ENCODE measurements around the gene PAPPA2. TPM values are rescaled to one million over a fixed set of nuclear protein-coding genes. Genes with fewer than 3 reads are reported as not detected.

The PAPPA2 gene
- total and polyA plus RNA-seq, 10 of the 15 experiments (the other 5 are each of a cell fraction or from before 2014, with no cell fraction given) = under 0.01 to 0.06 (median 0.03) TPM; not detected in 7

- no peak overlapping the region for H3K27ac ChIP-seq (ENCODE audit: control insufficient read depth, insufficient read depth)
- TF ChIP-seq MXI1 (IDR thresholded peaks at IDR 0.05; ENCODE audit: low read depth, low read length) = no peak
- no peak for TF ChIP-seq IRF3 (IDR thresholded peaks at IDR 0.05)
- TF ChIP-seq DPF2 (IDR thresholded peaks at IDR 0.05) = no peak
- TF ChIP-seq ZNF592 (IDR thresholded peaks at IDR 0.05) = no peak
- no peak for TF ChIP-seq SIX5 (IDR thresholded peaks at IDR 0.05; ENCODE audit: low read depth, low read length, severe bottlenecking)
- TF ChIP-seq, protein P1, sequence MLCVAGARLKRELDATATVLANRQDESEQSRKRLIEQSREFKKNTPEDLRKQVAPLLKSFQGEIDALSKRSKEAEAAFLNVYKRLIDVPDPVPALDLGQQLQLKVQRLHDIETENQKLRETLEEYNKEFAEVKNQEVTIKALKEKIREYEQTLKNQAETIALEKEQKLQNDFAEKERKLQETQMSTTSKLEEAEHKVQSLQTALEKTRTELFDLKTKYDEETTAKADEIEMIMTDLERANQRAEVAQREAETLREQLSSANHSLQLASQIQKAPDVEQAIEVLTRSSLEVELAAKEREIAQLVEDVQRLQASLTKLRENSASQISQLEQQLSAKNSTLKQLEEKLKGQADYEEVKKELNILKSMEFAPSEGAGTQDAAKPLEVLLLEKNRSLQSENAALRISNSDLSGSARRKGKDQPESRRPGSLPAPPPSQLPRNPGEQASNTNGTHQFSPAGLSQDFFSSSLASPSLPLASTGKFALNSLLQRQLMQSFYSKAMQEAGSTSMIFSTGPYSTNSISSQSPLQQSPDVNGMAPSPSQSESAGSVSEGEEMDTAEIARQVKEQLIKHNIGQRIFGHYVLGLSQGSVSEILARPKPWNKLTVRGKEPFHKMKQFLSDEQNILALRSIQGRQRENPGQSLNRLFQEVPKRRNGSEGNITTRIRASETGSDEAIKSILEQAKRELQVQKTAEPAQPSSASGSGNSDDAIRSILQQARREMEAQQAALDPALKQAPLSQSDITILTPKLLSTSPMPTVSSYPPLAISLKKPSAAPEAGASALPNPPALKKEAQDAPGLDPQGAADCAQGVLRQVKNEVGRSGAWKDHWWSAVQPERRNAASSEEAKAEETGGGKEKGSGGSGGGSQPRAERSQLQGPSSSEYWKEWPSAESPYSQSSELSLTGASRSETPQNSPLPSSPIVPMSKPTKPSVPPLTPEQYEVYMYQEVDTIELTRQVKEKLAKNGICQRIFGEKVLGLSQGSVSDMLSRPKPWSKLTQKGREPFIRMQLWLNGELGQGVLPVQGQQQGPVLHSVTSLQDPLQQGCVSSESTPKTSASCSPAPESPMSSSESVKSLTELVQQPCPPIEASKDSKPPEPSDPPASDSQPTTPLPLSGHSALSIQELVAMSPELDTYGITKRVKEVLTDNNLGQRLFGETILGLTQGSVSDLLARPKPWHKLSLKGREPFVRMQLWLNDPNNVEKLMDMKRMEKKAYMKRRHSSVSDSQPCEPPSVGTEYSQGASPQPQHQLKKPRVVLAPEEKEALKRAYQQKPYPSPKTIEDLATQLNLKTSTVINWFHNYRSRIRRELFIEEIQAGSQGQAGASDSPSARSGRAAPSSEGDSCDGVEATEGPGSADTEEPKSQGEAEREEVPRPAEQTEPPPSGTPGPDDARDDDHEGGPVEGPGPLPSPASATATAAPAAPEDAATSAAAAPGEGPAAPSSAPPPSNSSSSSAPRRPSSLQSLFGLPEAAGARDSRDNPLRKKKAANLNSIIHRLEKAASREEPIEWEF (IDR thresholded peaks at IDR 0.05; ENCODE audit: insufficient replicate concordance, low read depth, low read length) = no peak
- no peak for TF ChIP-seq CHD2 (IDR thresholded peaks at IDR 0.05; ENCODE audit: borderline replicate concordance, low read depth, low read length)
- TF ChIP-seq KLF5 (IDR thresholded peaks at IDR 0.05; ENCODE audit: partially characterized antibody) = no peak
- TF ChIP-seq SMARCA5 (IDR thresholded peaks at IDR 0.05) = no peak
- H3K36me3 ChIP-seq (ENCODE audit: control insufficient read depth in 2 of 2, insufficient read depth in 2 of 2, low read length in 1 of 2) = no peaks in the 10 kb centered on the region
- BruUV-seq (replicated peaks) = no TSS peak
- H3K9me3 ChIP-seq (replicated peaks; ENCODE audit: control insufficient read depth, insufficient read depth, low read length) = no peaks in the 10 kb centered on the region
- no peak overlapping the region for H2AFZ ChIP-seq (ENCODE audit: control insufficient read depth, low read depth, low read length)
- 5% methylated on average over 2 of the region's 2 CpGs for WGBS (ENCODE audit: insufficient coverage, insufficient replicate concordance, low lambda C conversion rate, missing lambda C conversion rate)
- POLR2A ChIA-PET = no interaction called here
- SMC1A ChIA-PET (ENCODE audit: uncharacterized antibody, unreplicated experiment) = interaction anchor here (0.6 to 1.3 kb wide), 3 partner anchors 12 to 281 kb away, joined by 3 to 4 read pairs (median 3); no protein-coding TSS in a partner anchor
- intact Hi-C loops (cut with micrococcal nuclease; ENCODE audit: unreplicated experiment) (no loop called here), in situ Hi-C loops (cut with MboI) (no loop called here)
- H3K27me3 ChIP-seq (replicated peaks in 1 of 2; ENCODE audit: control insufficient read depth in 2 of 2, insufficient read depth in 2 of 2, low read length in 1 of 2) = 0 out of 4 replicates have a peak, but pooled peaks cover 0 to 2% of the 10 kb centered on the region in 2 experiments
- no peak overlapping the region for H3K4me2 ChIP-seq (ENCODE audit: control insufficient read depth, insufficient read depth)
- no peaks in the 10 kb centered on the region for H4K20me1 ChIP-seq (ENCODE audit: control insufficient read depth, insufficient read depth)
- CTCF ChIA-PET = interaction anchor here (1.2 kb wide), 1 partner anchor 469 kb away, joined by 3 read pairs; no protein-coding TSS in a partner anchor
- no peak for DNase-seq (ENCODE audit: low read depth, low spot score)
- no peak overlapping the region for H3K9ac ChIP-seq (ENCODE audit: control insufficient read depth, insufficient read depth, low read length)
- FAIRE-seq = no peak
- no peaks in the 10 kb centered on the region for H3K79me2 ChIP-seq (ENCODE audit: control insufficient read depth, insufficient read depth, low read length)
- H3K4me3 ChIP-seq = no peak overlapping the region
- no peak for ATAC-seq
- no peaks in the 10 kb centered on the region for H3K4me1 ChIP-seq (ENCODE audit: control insufficient read depth, insufficient read depth, low read length)
- RAD21 ChIA-PET (ENCODE audit: unreplicated experiment) = no interaction called here
Observed at GRCh38 chr1:176841238-176841637, 378.3 kb downstream of the PAPPA2 start.
